22Rv1 (cell line): Measurements from ENCODE around the gene TPH1.

ENCODE experiments used
- H3K27ac ChIP-seq: fragments of 450-650 bp; 2 replicates; pipeline ENCODE4 v1.5.1; 2017
- ZFX ChIP-seq: fragments of 450-650 bp; IDR thresholded peaks from 2 replicates; pipeline ENCODE4 v1.6.1; 2017; ENCODE audit warnings: antibody characterized with exemption, borderline replicate concordance
- TF ChIP-seq, protein P1 (sequence below): fragments of 450-650 bp; IDR thresholded peaks from 2 replicates; pipeline ENCODE4 v1.5.1; 2017; ENCODE audit warnings: mild to moderate bottlenecking

Gene TPH1

DNA sequence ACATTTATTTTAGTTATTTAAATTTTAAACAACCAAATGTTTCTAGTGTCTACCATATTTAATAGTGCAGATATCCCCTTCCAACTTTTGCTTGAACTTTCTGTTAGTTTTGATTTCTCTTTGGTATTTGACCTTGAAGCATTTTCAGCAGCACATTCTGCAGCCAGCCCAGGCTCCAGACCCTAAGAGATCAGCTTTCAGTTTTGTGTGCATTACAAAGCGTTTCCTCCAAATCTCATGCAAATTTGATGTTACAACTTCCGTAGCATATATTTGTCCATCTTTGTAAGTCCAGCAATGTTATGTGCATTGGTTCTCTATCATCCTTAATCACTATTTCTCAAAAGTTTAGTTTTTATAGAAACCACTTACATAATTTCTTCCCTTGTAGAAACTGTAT lies 18.6 kb downstream of the TPH1 start:
- H3K27ac ChIP-seq, result no peak overlapping the region
- no peak for TF ChIP-seq ZFX
- TF ChIP-seq, protein P1, sequence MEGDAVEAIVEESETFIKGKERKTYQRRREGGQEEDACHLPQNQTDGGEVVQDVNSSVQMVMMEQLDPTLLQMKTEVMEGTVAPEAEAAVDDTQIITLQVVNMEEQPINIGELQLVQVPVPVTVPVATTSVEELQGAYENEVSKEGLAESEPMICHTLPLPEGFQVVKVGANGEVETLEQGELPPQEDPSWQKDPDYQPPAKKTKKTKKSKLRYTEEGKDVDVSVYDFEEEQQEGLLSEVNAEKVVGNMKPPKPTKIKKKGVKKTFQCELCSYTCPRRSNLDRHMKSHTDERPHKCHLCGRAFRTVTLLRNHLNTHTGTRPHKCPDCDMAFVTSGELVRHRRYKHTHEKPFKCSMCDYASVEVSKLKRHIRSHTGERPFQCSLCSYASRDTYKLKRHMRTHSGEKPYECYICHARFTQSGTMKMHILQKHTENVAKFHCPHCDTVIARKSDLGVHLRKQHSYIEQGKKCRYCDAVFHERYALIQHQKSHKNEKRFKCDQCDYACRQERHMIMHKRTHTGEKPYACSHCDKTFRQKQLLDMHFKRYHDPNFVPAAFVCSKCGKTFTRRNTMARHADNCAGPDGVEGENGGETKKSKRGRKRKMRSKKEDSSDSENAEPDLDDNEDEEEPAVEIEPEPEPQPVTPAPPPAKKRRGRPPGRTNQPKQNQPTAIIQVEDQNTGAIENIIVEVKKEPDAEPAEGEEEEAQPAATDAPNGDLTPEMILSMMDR, result no peak

DNA sequence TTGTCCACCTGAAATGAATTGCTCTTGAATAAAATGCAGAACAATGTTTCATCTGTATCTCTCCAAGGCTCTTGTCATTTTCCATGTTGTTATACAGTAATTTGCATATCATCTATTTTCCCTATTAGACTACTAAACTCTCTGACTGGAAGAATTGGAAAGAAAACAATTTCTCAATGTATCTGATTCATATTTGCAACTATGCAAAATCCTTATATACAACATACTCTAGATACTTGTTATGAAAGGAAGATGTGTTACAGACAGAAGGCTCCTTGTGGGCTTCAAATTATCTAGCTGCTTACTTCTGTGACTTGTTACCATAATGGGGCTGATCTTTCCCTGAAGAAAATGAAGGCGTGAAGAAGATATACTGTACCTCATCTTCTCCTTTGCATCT lies 23.6 kb downstream of the TPH1 start:
- TF ChIP-seq, protein P1, result no peak
- TF ChIP-seq ZFX, result no peak
- no peak overlapping the region for H3K27ac ChIP-seq

DNA sequence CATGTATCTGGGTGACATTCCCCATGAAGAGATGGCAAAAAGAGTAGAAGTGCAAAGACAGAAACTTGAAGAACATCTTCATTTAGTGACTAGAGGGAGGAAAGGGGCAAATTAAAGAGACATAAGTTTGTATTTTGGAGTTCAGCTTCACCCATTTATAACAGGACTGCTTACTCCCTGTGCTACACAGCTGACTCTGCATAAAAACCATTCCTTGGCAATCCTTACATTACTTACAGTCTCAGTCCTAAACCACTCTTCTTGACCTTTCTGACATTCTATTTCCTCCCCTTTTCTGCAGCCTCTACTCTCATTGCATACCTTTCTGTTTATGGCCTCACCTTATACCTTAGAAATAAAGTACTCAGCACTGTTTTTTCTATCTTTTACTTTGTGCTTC lies 26.4 kb downstream of the TPH1 start:
- TF ChIP-seq ZFX, result no peak
- TF ChIP-seq, protein P1, result no peak
- H3K27ac ChIP-seq, result no peak overlapping the region

DNA sequence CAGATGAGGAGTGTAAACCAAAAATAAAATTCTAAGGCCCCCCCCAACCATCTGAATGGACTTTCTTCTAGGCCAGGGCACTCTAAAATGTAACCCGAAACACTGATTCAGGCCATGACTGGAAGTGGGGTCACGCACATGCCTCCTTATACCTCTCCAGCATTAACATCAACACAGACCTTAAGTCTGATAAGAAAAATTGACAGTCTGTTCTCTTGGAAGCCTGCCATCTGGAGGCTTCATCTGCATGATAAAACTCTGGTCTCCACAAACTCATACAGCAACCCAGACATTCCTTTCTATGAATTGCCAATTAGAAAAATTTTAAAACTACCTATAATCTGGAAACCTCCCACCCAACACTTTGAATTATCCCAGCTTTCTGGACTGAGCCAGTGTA lies 29.3 kb downstream of the TPH1 start:
- no peak overlapping the region for H3K27ac ChIP-seq

DNA sequence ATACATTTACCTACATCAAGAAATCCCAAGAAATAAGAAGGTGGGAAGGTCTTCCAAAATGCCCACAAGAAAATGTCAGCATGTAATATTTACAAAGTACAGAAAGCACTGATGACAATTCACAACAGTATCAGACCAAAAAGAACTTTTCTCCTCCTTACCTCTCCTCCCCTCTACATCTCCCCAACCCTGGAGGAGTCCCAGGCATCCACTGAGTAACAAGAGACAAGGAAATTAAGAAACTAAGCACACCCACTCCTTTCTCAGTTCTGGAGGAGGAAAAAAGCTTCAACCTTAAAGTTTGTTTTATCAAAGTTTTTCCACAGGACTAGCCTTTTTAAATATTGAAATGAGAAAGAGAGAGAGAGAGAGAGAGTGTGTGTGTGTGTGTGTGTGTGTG lies 31.2 kb downstream of the TPH1 start:
- TF ChIP-seq, protein P1, result no peak
- no peak for TF ChIP-seq ZFX

More for the DNA sequence above, 29.3 kb downstream of the TPH1 start:
- TF ChIP-seq, protein P1, result no peak
- TF ChIP-seq ZFX, result no peak

DNA sequence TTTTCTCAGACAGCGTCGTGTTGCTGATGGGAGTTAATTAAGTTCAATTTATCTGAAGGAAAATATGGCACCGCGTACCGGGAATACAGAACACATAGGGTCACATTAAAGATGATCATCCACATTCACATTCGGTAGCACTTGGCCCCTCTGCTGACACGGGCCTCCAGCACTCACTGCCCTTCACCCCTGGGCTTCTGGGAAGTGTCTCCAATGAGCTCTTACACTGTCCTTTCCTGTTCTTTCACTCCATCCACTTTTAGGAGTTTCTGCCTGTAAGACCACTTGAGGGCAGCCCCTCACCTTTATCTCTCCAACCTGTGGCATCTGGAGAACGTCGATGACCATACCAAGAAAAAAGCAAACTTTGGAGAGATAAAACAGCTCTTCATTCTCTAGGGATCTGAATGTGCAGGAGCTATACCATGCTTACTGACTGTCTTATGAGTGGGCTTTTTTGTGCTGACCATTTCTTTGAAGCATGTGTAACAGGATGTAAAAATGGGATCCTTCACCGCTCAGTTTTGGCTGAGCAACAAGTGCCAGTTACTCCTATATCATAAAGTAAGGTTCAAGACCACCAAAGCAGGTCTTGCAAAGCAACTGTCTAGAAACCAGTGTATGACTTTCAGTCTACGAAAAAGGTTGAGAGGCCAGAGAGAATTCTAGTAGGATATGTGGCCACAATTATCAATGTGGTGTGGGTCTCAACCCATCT lies 32.1 kb downstream of the TPH1 start:
- TF ChIP-seq, protein P1, result no peak
- TF ChIP-seq ZFX, result no peak
- peak overlapping the region; percentile 75 for H3K27ac ChIP-seq

More for the DNA sequence above, 31.2 kb downstream of the TPH1 start:
- H3K27ac ChIP-seq, result no peak overlapping the region

DNA sequence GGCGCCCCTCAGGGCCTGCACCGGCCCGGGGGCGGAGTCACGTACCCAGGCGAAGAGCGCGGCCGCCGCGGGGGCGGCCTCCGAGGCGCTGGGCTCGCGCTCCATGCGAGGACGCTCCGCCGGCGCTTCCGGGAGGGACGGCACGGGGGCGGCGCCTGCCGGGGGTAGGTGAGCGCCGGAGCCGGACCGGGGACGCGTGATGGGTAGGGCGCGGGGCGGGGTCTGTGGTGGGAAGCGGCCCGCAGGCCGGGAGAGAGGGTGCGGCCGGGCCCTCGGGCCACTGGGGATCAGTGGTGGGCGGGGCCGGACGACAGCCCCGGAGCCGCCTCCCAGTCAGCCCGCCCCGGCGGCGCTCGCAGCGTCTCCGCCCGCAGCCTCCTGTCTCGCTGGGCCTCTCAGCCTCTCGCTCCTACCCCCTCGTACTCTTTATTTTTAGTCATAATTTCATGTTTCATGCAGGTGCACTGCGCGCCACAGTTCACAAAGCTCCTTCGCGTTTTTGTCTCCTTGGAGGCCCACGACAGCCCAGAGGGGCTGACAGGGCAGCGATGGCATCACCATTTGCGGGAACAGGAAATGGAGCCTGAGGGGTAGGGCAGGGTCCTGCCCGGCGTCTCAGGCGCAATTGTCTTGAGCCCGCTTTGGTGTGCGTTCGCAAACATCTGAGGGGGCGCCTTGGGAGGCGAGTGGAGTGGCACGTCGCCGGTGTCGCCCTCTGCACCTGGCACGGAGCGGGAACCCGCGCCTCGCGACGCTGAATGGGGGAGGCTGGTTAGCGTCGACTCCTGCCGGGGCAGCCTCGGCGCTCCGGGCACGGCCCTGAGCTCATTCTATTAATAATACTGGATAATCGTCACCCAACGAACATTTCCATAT lies 32.9 kb downstream of the TPH1 start, which contains the start of gene SERGEF:
TSS of gene SERGEF (minus strand) at position 142 of the 876 bp plus-strand sequence. CDS start at position 105, 37 bp downstream.
- no peak for TF ChIP-seq ZFX
- TF ChIP-seq, protein P1, result 0 out of 2 replicates have a peak, but pooled peaks have one; percentile 16
- peak within 1 kb of the TSS; percentile 75 for H3K27ac ChIP-seq
